ENCODE results near the gene CA5B.
A peak's percentile ranks its signal among the peaks of the same experiment; 100 is the strongest.
"Not testable (repeated sequence)": the region's sequence is repeated elsewhere in the genome, so short reads cannot be mapped to it uniquely, and the experiment has no call there.

Gene CA5B

DNA sequence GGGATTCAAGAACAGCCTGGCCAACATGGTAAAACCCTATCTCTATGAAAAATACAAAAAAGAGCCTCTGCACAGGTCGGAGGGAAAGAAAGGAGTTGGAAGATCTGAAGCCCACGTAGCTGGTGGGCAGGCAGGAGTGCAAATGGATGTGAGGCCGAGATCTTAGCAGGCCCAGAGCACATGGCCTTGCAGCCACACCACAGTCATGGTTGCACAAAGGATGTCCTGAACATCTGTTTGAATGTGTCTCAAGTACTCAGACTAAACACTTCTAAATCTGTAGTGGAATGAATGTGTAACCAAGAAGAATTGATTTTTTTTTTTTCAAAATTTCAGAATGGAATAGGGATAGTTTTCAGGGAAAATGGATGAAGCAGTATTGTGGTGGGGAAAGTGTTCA lies 10.8 kb downstream of the CA5B start:
- DNase-seq (ENCODE audit: low read depth) = no peak

DNA sequence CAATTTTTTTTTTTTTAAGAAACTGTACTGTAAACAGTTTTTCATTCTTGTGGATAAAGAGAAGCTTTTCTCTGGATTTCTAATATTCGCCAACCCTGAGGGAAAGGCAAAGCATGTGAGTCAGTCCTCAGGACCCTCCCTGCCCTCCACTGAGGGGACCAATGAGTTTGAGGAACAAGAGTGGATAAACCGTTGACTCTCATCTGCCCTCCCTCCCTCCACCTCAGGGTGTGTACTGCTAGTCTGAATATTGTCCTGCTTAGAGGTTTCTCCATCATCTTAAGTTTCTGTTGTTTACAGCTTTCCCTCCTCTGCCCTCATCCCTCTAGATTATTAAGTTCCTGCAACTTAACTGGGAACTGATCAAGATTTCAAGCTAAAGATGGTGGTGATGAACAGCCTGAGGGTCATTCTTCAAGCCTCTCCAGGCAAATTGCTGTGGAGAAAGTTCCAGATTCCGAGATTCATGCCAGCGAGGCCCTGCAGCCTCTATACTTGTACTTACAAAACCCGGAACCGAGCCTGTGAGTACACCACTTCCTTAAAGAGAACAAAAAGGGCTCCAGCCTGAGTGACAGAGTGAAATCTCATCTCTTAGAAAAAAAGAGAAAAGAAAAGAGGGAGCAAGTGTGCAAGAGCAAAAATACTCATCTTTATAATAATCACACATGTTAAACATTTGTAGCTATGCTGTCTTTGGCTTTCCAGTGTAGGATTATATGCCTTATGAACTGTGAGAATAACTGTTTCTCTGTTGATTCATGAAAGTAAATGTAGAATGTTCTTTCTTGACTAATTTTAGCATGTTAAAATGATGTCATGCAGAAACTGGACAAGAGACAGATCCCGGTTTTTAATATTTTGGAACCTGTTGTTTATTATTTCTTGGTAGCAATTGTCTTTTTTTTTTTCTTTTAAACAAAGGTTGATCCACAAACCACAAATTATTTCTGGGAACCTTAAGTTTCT lies 11.9 kb downstream of the CA5B start:
- DNase-seq (ENCODE audit: low read depth) = no peak

DNA sequence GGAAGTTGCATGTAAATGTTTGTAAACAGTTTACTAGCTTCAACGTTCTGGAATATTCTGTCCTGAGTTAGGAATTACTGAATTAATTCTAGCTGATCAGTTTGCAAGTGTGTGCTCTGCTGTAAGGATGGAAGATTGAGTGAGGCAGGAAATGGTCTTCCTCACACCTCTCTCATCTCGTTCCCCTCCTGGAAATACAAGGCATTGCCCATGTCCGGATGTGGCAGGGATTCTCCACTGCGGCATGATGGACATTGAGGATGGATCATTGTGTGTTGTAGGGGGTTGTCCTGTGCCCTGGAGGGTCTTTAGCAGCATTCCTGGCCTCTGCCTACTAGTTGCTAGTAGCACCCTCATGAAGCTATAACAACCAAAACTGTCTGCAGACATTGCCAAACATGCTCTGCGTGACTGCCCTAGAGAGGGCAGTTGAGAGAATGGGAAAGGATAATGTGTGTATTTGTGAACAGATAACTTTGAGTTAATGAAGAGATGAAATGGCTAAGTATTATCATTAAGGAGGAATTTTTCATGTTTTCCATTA lies 12.6 kb downstream of the CA5B start:
- no peak for DNase-seq (ENCODE audit: low read depth)

DNA sequence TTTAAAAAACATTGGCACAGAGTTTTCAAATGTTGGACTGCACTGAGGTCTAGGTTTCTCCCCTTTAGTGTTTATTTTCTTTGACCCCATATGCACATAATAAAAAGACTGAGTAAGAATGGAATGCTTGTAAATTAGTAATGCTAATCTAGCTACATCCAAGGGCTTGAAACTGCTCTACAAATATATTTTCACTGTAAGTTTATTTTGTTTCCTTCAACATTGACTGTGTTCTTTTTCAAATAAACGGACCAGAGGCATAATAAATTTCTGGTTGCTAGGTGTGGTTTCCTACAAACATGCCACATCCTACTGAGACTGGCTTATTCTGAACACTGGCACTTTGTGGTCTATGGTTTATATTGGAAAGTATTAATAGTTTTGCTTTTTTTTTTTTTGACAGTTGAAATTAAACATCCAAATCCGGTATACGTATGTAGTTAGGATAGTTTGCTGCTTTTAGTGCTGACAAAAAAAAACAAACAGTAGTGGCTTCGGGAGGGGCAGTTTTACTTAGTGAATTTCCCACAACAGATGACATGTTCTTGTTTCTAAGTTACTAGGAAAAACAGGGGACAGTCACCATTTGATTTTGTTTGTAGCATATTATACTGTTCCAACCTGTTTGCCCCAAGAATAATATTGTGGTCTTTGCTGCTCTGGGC lies 13.2 kb downstream of the CA5B start:
- no peak for DNase-seq (ENCODE audit: low read depth)

DNA sequence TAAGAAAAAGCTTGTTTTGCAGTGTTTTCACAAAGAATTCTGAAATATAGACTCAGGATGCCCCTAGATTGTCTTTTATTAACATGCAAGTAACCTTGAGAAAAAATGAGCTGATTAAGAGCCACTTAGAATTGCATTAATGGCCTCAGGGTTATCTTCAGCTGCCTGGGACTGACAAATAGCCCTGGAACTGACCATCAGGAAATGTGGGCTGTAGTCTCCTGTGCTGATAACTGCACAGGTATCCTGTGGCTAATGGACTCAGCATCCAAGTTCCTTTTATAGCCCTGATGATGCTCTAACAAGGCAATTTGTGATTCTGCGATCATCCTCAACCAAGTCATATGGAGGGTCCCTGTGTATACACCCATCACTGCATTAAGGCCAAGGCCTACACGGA lies 17.0 kb downstream of the CA5B start:
- DNase-seq (ENCODE audit: low read depth) = no peak

DNA sequence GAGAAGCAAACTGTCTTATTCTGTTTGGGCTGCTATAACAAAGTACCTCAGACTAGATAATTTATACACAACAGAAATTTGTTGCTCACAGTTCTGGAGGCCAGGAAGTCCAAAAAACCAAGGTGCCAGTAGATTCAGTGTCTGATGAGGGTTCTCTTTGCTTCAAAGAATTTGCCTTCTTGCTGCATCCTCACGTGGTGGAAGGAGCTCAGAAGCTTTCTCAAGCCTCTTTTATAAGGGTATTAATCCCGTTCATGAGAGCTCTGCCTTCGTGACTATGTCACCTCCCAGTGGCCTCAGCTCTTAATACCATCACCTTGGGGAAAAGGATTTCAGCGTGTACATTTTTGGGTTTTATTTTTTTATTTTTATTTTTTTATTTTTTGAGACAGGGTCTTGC lies 20.1 kb downstream of the CA5B start:
- DNase-seq (ENCODE audit: low read depth) = no peak

DNA sequence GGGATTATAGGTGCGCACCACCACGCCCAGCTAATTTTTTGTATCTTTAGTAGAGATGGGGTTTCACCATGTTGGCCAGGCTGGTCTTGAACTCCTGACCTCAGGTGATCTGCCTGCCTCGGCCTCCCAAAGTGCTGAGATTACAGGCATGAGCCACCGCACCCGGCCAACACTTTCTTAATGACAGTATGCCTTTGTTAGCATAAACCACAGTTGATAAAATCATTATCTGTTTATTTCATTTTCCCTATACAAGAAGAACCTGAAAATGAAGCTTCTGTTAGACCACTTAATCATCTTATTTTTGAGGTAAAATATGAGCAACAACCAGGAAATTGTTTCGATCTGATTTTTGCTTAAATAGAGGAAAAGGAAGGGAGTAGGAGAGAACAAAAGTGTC lies 21.8 kb downstream of the CA5B start:
- not testable (repeated sequence) for DNase-seq (ENCODE audit: low read depth)

DNA sequence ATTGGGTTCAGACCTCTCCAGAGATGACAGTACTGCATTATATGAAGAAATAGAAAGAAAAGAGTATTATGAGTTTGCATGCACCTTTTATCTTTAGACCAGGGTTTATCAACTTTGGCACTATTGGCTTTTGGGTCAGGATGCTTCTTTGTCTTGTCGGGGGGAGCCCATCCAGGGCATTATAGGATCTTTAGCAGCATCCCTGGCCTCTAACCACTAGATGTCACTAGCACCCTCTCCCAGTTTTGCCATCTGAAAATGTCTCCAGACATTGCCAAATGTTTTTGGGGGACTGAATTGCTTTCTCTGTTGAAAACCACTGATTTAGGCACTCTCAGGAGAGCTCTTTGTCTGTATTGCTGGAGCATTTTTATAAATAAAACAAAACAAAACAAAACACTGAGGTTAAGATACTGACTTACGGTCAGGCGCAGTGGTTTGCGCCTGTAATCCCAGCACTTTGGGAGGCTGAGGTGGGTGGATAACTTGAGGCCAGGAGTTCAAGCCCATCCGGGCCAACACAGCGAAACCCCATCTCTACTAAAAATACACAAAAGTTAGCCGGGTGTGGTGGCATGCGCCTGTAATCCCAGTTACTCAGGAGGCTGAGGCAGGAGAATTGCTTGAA lies 23.6 kb downstream of the CA5B start:
- no peak for DNase-seq (ENCODE audit: low read depth)

DNA sequence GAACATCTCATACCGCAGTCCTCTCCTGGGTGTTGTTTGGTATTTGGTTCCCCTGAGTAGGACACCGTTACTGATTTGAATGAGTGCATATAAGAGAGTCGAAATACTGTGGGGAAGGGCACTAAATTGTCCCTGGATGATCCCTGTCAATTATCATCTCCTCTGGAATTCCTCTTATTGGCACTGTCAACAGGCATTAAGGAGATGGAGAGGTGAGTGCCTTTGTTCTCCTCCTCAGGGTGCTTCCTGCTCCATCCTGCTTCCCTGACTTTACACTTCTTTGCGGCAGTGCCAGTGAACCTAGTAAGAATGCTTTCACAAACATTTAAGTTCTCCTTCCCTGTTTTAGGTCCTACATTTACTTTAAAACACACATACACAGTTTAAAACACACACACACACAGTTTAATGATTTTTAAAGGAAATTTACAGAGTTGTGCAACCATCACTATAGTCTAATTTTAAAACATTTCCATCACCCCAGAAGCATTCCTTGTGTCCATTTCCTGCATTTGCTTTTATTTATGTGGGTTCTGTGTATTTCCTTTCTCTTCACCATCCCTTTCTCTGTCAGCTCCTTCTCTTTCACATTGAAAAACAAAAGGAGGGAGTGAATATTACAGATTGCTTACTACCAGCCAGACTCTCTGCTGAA lies 31.4 kb downstream of the CA5B start:
- DNase-seq (ENCODE audit: low read depth) = no peak

DNA sequence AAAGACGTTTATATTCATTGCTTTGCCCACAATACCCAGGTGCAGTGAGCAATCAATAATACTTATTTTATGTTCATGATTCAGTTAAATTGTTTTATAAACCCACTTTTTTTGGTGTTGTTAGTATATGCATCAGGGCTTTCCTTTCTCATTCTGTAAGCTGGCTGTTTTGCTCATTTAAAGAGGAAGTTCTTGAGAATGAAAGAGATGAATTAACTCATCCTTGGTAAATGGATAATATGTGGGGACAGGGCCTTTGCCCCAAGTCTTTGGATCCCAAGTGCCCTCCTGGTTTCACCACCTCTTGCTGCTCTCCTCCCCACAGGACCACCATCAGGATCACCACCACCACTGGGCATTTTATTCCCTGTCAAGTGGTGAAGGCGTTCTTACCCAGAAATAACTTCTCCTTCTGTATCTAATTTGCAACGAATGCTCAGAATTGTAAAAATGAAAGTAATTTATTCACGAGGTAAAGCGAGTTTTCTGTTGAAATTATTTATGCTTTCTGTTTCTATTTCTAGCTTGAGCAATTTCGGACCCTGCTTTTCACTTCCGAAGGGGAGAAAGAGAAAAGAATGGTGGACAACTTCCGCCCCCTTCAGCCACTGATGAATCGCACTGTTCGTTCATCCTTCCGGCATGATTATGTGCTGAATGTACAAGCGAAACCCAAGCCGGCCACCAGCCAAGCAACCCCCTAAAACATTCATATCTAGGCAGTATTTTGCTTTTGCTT lies 44.1 kb downstream of the CA5B start:
- no peak for DNase-seq (ENCODE audit: low read depth)

DNA sequence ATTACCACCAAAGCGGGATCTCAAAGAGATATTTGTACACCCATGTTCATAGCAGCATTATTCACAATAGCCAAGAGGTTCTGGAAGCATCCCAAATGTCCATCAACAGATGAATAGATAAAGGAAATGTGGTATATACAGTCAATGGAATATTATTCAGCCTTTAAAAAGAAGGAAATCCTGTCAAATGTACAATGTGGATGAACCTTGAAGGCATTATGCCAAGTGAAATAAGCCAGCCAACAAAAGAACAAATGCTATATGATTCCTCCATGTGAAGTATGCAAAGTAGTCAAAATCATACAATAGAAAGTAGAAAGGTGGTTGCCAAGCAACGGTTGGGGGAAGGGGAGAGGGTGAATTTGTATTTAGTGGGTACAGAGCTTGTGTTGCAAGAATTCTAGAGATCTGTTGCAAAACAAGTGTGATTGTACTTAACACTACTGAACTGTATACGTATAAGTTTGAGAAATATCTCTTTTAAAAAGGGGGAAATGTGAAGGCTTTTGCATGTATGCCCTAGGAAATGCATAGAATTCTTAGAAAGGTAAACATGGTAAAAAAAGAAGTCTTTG lies 47.2 kb downstream of the CA5B start:
- DNase-seq (ENCODE audit: low read depth) = no peak

DNA sequence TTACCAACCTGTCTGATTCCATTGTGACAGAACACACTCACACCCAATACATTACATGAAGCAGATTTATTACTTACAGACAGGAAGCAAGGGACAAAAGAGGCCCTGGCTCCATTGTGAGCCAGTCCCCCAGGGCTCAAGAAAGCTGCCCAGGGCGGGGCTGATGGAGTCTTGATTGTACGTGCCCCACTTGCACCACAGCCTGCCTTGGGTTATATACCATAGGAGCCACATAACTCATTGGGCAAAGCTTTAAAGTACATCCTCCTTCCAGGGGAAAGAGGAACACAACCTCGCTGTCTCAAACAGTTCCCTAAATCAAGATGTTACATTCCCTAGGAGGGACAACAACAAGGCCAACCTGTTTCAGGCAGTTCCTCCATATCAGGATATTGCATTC lies 48.8 kb downstream of the CA5B start:
- no peak for DNase-seq (ENCODE audit: low read depth)

DNA sequence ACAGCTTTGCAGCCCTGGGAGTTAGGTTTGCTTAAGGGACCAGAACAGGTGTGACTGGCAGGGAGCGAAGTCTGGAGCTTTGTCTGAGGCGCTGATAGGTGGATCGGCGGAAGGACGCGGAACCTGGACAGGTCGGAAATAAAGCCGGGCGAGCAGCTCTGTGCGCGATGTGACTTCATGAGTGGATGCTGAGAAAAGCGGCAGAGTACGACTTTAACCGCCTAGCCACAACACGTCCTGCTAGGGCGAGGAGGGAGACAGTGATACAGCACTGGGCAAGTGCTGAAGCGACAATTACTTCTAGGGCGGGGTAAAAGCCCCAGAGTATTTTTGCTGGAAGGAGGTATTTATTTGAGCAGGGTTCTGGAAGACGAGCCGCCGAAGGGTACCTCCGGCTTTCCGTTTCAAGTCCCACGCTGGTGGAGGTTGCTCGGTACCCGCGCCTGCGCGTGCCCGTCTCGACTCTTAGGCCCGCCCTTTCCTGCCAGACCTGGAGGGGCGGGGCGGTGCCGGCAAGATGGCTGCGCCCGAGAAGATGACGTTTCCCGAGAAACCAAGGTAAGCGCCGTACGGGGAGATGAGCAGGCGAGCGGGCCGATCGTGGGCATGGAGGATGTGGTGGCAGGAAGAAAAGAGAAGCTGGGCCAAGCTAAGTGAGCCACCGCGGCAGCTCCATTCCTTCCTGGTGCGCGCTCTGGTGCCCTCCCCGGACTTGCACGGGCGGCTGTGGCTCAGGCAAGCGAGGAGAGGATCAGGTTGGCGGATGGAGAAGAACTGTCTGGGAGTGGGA lies 52.1 kb downstream of the CA5B start, which contains the start of gene ZRSR2:
TSS of gene ZRSR2 (plus strand) at position 506 of the 790 bp plus-strand sequence. CDS start at position 518, 12 bp downstream.
- DNase-seq (ENCODE audit: low read depth) = peak; percentile 63

DNA sequence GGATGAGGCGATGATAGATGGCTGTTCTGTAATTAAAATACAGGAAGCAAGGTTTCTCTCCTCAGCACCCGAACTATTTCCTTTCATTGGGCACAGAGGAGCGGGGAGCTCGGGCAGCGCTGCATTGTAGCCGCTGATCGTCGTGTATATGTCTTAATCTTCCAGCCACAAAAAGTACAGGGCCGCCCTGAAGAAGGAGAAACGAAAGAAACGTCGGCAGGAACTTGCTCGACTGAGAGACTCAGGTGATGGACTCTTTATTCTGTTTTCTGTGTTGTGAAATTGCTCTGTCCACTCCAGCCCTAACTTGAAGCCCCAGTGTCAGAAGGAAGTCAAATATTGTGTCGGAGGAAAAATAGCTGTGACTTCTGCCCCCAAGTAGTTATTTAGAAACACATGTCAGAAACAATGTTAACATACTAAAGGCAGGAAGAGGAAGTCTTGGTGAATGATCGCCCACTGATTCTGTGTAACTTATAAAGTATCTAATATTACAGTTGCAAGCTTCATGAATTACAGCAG lies 52.8 kb downstream of the CA5B start:
- DNase-seq (ENCODE audit: low read depth) = no peak

DNA sequence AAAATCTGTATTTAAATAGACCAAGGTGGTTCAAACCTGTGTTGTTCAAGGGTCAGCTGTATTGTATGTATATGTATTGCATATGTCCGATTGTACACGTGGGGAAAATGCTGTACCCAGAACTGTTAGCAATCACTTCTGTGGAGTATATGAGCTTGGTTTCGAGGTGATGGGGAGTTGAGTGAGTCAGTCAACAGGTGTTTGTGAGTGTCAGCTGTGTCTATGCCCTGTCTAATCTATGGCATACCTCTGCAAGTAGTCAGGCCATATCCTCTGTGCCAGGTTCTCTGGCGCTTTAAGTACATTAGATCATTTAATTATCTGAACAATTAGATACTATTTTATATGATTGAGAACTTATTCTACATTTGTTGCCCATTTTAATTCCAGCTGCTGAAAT lies 59.6 kb downstream of the CA5B start:
- DNase-seq (ENCODE audit: low read depth) = no peak

DNA sequence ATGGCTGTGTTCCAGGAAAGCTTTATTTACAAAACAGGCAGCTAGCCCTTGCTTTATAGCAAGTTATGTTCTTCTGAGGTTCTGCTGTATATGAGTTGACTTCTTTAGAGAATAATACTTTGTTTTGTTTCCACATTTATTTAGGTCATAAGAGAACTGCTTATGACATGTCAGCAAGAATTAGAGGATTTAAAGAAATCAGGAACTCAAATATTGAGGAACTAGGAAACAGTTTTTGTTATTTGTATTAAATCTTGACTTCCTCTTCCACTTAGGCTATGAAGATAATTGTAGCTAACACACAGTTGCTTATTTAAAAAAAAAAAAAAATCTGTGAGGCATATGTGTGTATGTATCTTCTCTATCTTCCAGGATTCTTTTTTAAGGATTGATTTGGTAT lies 66.5 kb downstream of the CA5B start:
- DNase-seq (ENCODE audit: low read depth) = no peak

DNA sequence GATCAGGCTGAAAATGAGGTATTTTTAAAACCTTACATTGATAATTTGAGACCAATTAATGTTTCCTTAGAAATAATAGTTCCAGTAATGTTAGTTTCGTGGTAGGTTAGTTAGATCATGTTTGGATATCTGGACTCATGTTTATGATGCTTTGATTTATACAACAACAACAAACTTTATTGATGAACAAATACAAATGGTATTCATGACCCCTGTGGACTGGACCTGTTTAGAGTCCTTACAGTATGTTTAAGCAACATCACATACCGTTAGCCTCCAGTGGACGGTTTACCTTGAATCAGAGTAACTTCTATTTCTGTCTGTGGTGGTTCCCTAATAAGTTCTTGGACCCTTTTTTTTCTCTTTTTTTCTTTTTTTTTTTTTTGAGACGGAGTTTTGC lies 70.2 kb downstream of the CA5B start:
- DNase-seq (ENCODE audit: low read depth) = no peak

DNA sequence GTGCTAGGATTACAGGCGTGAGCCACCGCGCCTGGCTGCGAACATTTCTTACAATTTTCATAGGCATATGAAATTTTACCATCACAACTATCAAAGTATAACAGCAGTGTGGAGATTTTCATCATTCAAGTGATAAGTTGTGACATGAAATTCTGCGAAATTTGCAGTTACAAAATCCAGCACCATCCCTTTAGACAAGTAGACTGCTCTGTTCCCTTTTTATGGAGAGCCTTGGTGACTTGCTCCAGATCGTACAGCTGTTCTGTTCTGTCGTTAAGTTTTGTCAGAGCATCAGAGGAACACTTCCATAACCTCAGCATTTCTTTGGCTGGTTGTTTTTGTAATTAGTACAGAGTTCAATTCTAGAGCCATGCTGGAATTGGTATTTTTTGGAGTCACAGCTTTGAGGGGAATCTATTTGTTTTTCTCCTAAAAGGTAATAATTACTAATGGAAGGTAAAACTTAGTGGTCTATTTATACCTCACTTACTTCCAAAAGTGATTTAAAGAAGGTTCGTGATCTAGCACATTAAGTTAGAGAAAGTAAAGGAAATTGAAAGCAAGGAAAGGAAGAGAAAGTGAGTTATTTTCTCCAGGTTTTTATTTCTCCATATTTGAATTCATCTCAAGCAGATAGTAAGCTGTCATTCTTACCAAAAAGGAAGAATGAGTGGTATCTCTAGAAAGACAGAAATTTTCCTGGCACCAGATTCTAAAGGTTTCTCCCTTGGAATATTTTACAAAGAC lies 74.3 kb downstream of the CA5B start:
- DNase-seq (ENCODE audit: low read depth) = no peak

DNA sequence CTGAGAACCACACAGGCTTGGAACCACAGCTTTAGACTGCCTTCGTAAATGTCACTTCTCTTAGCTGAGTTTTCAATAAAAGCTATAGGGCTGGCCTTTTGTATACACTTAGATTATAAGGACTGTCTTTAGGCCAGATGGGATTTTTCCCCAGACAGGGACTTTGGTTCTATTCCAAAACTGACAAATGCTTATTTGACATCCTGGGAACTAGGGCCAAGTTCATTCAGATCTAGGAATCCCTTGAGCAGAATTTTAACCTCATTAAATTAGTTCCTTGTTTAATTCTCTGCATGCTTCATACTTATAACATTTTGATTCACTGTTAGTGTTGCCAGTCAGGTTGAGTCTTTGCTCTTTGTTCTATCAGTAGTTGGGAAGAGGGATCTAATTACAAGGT lies 75.3 kb downstream of the CA5B start:
- no peak for DNase-seq (ENCODE audit: low read depth)

Measured in fibroblast of the conjunctiva (primary cell).